Gastroesophageal sphincter (tissue), 4 donors: ENCODE measurements around the gene COQ4. TPM values are rescaled to one million over a fixed set of nuclear protein-coding genes. Genes with fewer than 3 reads are reported as not detected.

Source experiments
- ATAC-seq: fragments of 150-250 bp; one replicate; pipeline ENCODE4 v1.9.1; 2016; ENCODE audit warnings: mild to moderate bottlenecking, moderate library complexity
- H3K27ac ChIP-seq, 4 donors: fragments of 200-600 bp; sonication (generic) in 3 of 4; 1 replicate in 3 of 4; 2 replicates in 1 of 4; pipeline ENCODE4 v1.5.1; 2016 to 2019
- H3K27me3 ChIP-seq: fragments of 200-600 bp; sonication (generic); one replicate; pipeline ENCODE4 v1.5.1; 2019
- H3K36me3 ChIP-seq, 2 donors: fragments of 200-600 bp; sonication (generic); one replicate each; pipeline ENCODE4 v1.5.1; 2019; ENCODE audit warnings: control low read depth in 1 of 2
- H3K4me1 ChIP-seq, 3 donors: fragments of 200-600 bp; sonication (generic); 1 replicate in 2 of 3; 2 replicates in 1 of 3; pipeline ENCODE4 v1.5.1; 2016 to 2019; ENCODE audit warnings: control low read depth in 2 of 3
- H3K4me3 ChIP-seq, 2 donors: fragments of 200-600 bp; sonication (generic); one replicate each; pipeline ENCODE4 v1.5.1; 2019; ENCODE audit warnings: mild to moderate bottlenecking in 1 of 2, moderate library complexity in 1 of 2
- H3K9me3 ChIP-seq, 3 donors: fragments of 200-600 bp; sonication (generic); one replicate each; pipeline ENCODE4 v1.5.1; 2017 to 2019; ENCODE audit warnings: control low read depth in 2 of 3
- CTCF ChIP-seq, 4 experiments: fragments of 200-600 bp in 2 of 4; fragments of 450-650 bp in 2 of 4; sonication (generic) in 1 of 4; IDR thresholded peaks; one replicate each; pipeline ENCODE4 v1.5.1; 2017 to 2019; ENCODE audit warnings: antibody characterized with exemption in 4 of 4, mild to moderate bottlenecking in 2 of 4, moderate library complexity in 2 of 4
- EP300 ChIP-seq: sonication (generic); formaldehyde crosslinking; IDR thresholded peaks from one replicate; pipeline ENCODE4 v1.6.1; 2017; ENCODE audit warnings: antibody characterized with exemption, mild to moderate bottlenecking
- POLR2A ChIP-seq, 2 donors: fragments of 450-650 bp; IDR thresholded peaks; one replicate each; pipeline ENCODE4 v1.6.1; 2017; ENCODE audit warnings: antibody characterized with exemption in 2 of 2, mild to moderate bottlenecking in 2 of 2, moderate library complexity in 1 of 2
- POLR2AphosphoS5 ChIP-seq: sonication (generic); formaldehyde crosslinking; IDR thresholded peaks from one replicate; pipeline ENCODE4 v1.6.1; 2017; ENCODE audit warnings: antibody characterized with exemption
- WGBS, 2 donors: methylation state at CpG; one replicate each; pipeline ENCODE4 v1.1.5; 2018; ENCODE audit warnings: low coverage in 1 of 2; 5-methylcytosine and 5-hydroxymethylcytosine counted together
- total RNA-seq, 4 donors: library from RNA; depleted of rRNA; stranded (reverse); fragments of >200 nt; gene quantifications; one replicate each; pipeline ENCODE4 v1.1.0, GENCODE V29; 2016

Gene COQ4
- total RNA-seq, 4 donors from 2014 or later: 25.8 to 40.5 (median 31.8) TPM

- peaks cover 0 to 16% of the 10 kb centered on the region in 2 donors for H3K36me3 ChIP-seq
- WGBS, 2 donors: 87% methylated on average over 15 of the region's 16 CpGs; no CpG with 5 or more reads in 1 of the 2 donors
- TF ChIP-seq POLR2AphosphoS5 (no peak), CTCF (IDR thresholded peaks at IDR 0.05) (no peak), POLR2A (IDR thresholded peaks at IDR 0.05) (no peak), EP300 (no peak)
- H3K9me3 ChIP-seq: no peaks in the 10 kb centered on the region
- no peaks in the 10 kb centered on the region for H3K27me3 ChIP-seq
- H3K4me3 ChIP-seq: no peak overlapping the region
- no peak overlapping the region for H3K27ac ChIP-seq
- H3K4me1 ChIP-seq: peaks cover 0 to 6% (median 0%) of the 10 kb centered on the region in 3 donors
- no peak for ATAC-seq
Observed at GRCh38 chr9:128296340-128297220, 26.1 kb upstream of the COQ4 start.

- Histone ChIP-seq H3K9me3 (no peaks in the 10 kb centered on the region), H3K27ac (no peak overlapping the region), H3K36me3 (peaks cover 0 to 16% of the 10 kb centered on the region in 2 donors), H3K4me1 (peaks cover 0 to 6% (median 0%) of the 10 kb centered on the region in 3 donors), H3K27me3 (no peaks in the 10 kb centered on the region), H3K4me3 (no peak overlapping the region)
- WGBS, 2 donors: 60 to 67% methylated on average over 1 of the region's 2 CpGs
- no peak for ATAC-seq
- no peak for TF ChIP-seq POLR2A (IDR thresholded peaks at IDR 0.05)
- TF ChIP-seq EP300: no peak
- no peak for TF ChIP-seq CTCF (IDR thresholded peaks at IDR 0.05)
- no peak for TF ChIP-seq POLR2AphosphoS5
Observed at GRCh38 chr9:128297221-128297773, 25.3 kb upstream of the COQ4 start.

GRCh38 chr9:128298535-128299482 is 23.8 kb upstream of the COQ4 start:
- no peaks in the 10 kb centered on the region for H3K9me3 ChIP-seq
- peaks cover 0 to 6% of the 10 kb centered on the region in 2 donors for H3K36me3 ChIP-seq
- no peak overlapping the region for H3K27ac ChIP-seq
- H3K4me3 ChIP-seq: no peak overlapping the region
- 91 to 95% methylated on average over 4 to 11 of the region's 20 CpGs for WGBS, 2 donors
- H3K4me1 ChIP-seq: peaks cover 0 to 6% (median 0%) of the 10 kb centered on the region in 3 donors
- no peak for ATAC-seq
- H3K27me3 ChIP-seq: no peaks in the 10 kb centered on the region
- TF ChIP-seq EP300: no peak
- no peak for TF ChIP-seq CTCF (IDR thresholded peaks at IDR 0.05)

- no peak overlapping the region for H3K4me3 ChIP-seq
- H3K27ac ChIP-seq: no peak overlapping the region
- 66 to 74% methylated on average over 6 to 7 of the region's 9 CpGs for WGBS, 2 donors
- no peaks in the 10 kb centered on the region for H3K27me3 ChIP-seq
- peaks cover 0 to 19% of the 10 kb centered on the region in 2 donors for H3K36me3 ChIP-seq
- peak; percentile 22 for ATAC-seq
- TF ChIP-seq EP300: no peak
- no peaks in the 10 kb centered on the region for H3K9me3 ChIP-seq
- H3K4me1 ChIP-seq: no peaks in the 10 kb centered on the region
Observed at GRCh38 chr9:128304136-128304970, 18.3 kb upstream of the COQ4 start.
